ENCODE measurements around the gene MYH14. TPM values are rescaled to one million over a fixed set of nuclear protein-coding genes. Genes with fewer than 3 reads are reported as not detected.

Gene MYH14
- total and polyA plus RNA-seq, 9 of the 15 experiments (the other 6 are each of a cell fraction or from before 2014, with no cell fraction given), result 0.04 to 0.86 (median 0.19) TPM; not detected in 2

GRCh38 chr19:50318438-50318837 is 115.0 kb downstream of the MYH14 start:
- Histone ChIP-seq H3K79me2 (ENCODE audit: control insufficient read depth, insufficient read depth, low read length) (no peaks in the 10 kb centered on the region), H3K27me3 (ENCODE audit: control insufficient read depth in 2 of 2, insufficient read depth in 2 of 2, low read length in 2 of 2) (no peaks in the 10 kb centered on the region), H3K9me3 (replicated peaks; ENCODE audit: control insufficient read depth, insufficient read depth, low read depth, low read length) (no peaks in the 10 kb centered on the region), H3K9me1 (ENCODE audit: control insufficient read depth, insufficient read depth, low read length) (no peaks in the 10 kb centered on the region), H3K36me3 (ENCODE audit: control insufficient read depth, insufficient read depth, low read length) (peaks cover 17% of the 10 kb centered on the region; the same call in 1 of the 3 replicates), H3K27ac (ENCODE audit: extremely low read depth, low read depth, low read length) (no peak overlapping the region), H4K20me1 (replicated peaks; ENCODE audit: control insufficient read depth, insufficient read depth, low read length) (peaks cover 6% of the 10 kb centered on the region; the same call in 1 of the 2 replicates), H3K4me1 (replicated peaks in 1 of 2; ENCODE audit: control insufficient read depth in 2 of 2, insufficient read depth in 2 of 2, low read length in 2 of 2) (peaks cover 0 to 28% of the 10 kb centered on the region in 2 experiments; a peak in 4 of 5 replicates), H3K9ac (ENCODE audit: insufficient read depth in 1 of 2, low read depth in 2 of 2, low read length in 2 of 2) (no peak overlapping the region), H2AFZ (ENCODE audit: low read depth, low read length) (no peak overlapping the region), H3K4me2 (ENCODE audit: insufficient read depth, low read length) (no peak overlapping the region), H3K4me3 (no peak overlapping the region)
- DNase-seq (ENCODE audit: extremely low read depth in 1 of 4, low spot score in 3 of 4) (no peak), ATAC-seq (no peak), FAIRE-seq (no peak)
- in situ Hi-C loops (cut with MboI) (no loop called here), intact Hi-C loops (cut with micrococcal nuclease) (no loop called here)
- ChIA-PET CTCF (ENCODE audit: low intra/inter-chr PET ratio) (no interaction called here), POLR2A (no interaction called here)
- BruUV-seq (replicated peaks), result no TSS peak
- TF ChIP-seq BHLHE40 (IDR thresholded peaks at IDR 0.05; ENCODE audit: low read length), result no peak
- no peak for TF ChIP-seq BRD9 (IDR thresholded peaks at IDR 0.05; ENCODE audit: low read depth, partially characterized antibody)
- TF ChIP-seq ZBTB40 (IDR thresholded peaks at IDR 0.05), result peak; percentile 66
- TF ChIP-seq ZBTB40 (CRISPR knock-in tag; IDR thresholded peaks at IDR 0.05), result peak; percentile 59; the same call in 1 of the 2 replicates
- no peak for TF ChIP-seq MCM3 (IDR thresholded peaks at IDR 0.05)
- TF ChIP-seq ELK1 (CRISPR knock-in tag; IDR thresholded peaks at IDR 0.05), result no peak
- no peak for TF ChIP-seq ZNF280B (CRISPR knock-in tag; IDR thresholded peaks at IDR 0.05)
- WGBS (ENCODE audit: insufficient coverage, low coverage, missing lambda C conversion rate), result 72% methylated on average over 8 of the region's 8 CpGs

Measured in K562 (cell line).